Right hindlimb (tissue), 1 donor: ENCODE results near the gene GRIN1.

ENCODE experiments used
- DNase-seq: peaks from one replicate; pipeline ENCODE4 v3.0.0-alpha.2; 2018

GRIN1 gene

DNA sequence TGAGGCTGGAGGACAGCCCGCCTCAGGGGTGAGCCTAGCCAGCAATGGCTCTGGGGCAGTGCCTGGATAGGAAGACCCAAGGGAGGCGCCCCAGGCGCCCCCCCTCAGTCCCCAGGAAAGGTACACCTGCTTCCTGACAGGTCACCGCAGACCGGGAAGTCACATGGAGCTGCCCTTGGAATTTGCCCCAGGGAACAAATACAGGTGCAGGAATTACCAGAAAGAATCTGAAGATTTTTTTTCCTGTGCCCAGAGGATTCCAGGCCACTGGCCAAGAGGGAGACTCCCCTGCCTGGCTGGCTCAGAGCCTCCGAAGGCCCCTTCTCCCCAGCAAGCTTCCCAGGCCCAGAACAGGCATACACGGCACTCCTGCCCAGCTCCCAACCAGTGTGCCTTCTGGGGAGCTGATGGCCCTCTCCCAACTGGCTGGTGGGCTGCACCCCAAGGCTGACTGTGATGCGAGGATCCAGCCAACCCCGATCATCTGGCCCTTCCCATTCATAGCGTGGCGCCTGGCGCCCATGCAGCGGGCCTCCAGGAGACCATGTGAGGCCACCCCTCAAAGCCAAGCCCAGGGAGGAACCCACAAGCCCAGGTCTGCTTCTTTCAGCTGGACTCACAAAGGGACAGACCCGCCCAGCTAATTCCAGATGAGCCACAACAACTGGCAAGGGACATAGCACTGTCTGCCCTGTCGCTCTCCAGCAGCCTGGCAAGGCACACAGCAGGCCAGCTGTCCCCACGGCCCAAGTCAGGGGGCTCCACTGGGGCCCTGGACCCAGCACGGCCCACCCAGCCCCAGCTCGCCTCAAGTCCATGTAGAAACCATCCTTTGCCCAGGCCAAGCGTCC, 59.3 kb downstream of the GRIN1 start:
- no peak for DNase-seq

DNA sequence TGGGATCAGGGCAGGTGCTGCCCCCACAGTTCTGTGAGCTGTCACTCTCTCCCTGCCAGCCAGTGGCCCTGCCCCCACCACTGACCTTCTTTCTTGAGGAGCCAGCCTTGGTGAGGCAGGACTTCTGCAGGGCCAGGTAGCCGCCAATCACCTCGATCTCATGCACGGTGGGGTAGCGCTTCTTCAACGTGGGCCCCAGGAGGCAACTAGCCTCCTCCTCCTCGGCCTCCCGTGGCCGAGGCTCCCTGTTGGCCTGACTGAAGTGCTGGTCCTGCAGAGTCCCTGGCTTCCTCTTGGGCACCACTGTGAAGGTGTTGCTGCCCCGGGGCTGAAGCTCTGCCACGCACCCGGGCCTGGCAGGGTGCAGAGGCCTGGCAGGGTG, 59.9 kb downstream of the GRIN1 start:
- no peak for DNase-seq

GRCh38 chr9:137199411-137200121, 60.6 kb downstream of the GRIN1 start:
- no peak for DNase-seq

- peak; percentile 99 for DNase-seq
These were observed 61.6 kb downstream of the GRIN1 start, which contains the start of gene TPRN for GRCh38 chr9:137200311-137201204. TSS of gene TPRN (minus strand) at chr9:137200741. CDS start at chr9:137200711, 30 bp downstream.

- no peak for DNase-seq
These were observed 62.4 kb downstream of the GRIN1 start for GRCh38 chr9:137201205-137201868.

DNA sequence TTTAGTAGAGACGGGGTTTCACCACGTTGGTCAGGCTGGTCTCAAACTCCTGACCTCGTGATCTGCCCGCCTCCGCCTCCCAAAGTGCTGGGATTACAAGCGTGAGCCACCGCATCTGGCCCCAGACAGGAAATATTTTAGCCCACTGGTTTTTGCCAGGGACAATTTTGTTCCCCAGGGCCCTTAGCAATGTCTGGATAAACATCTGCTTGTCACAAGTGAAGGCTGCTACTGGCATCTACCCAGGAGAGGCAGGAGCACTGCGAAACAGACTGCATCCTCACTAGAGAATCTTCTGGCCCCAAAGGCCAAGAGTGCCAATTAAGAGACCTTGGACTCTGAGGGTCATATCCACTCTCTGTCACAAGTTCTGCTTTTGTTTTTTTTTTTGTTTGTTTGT, 64.0 kb downstream of the GRIN1 start:
- DNase-seq = no peak

DNA sequence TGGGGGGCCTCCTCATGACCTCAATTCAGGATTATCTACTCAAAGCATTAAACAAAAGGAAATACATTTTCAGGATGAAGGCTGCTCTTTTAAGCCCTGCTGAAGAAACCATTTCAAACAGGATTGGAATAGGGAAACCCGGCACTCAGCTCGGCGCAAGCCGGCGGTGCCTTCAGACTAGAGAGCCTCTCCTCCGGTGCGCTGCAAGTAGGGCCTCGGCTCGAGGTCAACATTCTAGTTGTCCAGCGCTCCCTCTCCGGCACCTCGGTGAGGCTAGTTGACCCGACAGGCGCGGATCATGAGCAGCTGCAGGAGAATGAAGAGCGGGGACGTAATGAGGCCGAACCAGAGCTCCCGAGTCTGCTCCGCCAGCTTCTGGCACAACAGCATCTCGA, 65.8 kb downstream of the GRIN1 start:
- DNase-seq = no peak

DNA sequence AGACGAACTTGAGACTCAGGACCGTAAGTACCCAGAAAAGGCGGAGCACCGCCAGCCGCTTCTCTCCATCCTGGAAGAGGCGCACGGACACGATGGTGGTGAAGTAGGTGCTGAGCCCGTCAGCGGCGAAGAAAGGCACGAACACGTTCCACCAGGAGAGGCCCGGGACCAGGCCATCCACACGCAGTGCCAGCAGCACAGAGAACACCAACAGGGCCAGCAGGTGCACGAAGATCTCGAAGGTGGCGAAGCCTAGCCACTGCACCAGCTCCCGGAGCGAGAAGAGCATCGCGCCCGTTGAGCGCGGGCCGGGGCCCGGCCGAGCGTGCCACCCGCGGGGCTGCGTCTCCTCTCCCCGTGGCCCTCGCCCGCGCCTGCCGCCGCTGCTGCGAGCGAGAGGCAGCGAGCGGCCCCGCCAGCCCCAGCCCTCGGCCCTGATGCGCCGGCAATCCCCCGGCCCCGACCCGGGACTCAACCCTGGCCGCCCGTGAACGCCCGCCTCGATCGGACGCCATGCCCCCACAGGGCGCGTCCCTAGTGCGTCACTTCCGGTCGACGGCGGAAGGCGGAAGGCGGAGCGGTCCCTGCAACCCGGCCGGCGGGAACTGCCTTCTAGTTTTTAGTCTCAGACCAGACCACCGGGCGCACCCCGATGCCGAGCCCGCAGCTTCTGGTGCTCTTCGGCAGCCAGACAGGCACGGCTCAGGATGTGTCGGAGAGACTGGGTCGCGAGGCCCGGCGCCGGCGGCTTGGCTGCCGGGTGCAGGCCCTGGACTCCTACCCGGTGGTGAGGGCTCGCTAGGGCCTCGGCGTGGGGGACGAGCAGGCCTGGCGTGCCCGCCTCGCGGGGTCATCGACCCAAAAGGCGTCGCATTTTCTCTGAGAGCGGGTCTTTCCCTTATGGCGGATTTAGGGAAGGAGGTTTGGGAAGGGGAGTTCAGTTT, 66.4 kb downstream of the GRIN1 start, which contains the start of the genes NDOR1 and TMEM203:
TSS of gene NDOR1 (plus strand) at position 575 of the 944 bp plus-strand sequence. CDS start at position 653, 78 bp downstream.
TSS of gene TMEM203 (minus strand) at position 523 of the 944 bp plus-strand sequence. CDS start at position 289, 234 bp downstream.
- peak; percentile 93 for DNase-seq

DNA sequence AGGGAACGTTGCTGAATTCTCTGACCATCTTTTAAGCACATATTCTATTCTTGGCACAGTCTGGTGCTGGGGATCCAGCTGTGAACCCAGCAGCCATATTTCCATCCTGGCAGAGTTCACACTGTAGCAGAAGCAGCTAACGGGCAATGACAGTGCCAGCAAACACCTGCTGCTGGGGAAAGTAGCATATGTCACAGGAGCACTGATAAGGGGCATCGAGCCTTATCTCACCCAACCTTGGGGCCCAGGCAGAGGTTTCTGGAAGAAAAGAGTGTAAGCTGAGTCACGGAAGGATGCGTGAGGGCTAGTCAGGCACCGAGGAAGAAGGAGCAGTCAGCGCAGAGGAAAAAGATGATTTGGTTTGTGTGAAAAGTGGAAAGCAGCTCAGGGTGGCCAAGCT, 67.6 kb downstream of the GRIN1 start:
- no peak for DNase-seq

DNA sequence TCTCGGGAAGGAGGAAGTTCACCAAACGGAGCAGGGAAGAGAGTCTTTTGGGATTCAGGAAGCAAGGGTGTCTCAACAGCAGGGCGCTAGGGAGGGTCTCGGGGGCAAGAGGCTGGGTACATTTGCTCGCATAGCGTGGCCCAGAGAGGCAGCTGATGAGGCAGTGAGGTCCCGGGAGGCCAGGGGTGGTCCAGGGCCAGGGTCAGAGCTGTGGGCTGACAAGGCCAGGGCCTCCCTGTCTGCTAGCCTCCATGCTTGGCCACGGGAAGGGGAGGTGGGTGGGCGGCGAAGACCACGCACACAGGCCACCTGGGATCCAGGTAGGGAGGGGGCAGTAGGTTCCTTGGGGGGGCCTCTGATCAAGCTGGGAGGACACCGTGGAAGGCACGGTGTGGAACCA, 72.6 kb downstream of the GRIN1 start:
- no peak for DNase-seq

DNA sequence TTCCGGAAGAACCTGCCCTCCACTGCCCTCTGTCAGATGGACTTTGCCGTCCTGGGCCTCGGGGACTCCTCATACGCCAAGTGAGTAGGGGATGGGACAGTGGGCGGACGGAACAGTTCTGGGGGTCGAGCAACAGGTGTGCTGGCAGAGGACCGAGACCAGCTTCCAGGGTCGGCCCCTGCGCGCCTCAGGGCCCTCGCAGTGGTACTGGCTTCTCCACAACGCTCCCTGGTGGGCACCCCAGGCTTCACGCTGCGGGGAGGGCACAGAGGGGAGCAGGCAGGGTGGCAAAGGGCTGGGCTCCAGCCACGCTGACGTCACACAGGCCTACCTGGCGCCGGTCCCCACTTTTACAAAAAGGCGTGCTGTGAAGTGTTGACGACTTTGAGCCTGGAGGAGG, 73.6 kb downstream of the GRIN1 start:
- no peak for DNase-seq

GRCh38 chr9:137213160-137214060, 74.5 kb downstream of the GRIN1 start:
- DNase-seq = no peak

DNA sequence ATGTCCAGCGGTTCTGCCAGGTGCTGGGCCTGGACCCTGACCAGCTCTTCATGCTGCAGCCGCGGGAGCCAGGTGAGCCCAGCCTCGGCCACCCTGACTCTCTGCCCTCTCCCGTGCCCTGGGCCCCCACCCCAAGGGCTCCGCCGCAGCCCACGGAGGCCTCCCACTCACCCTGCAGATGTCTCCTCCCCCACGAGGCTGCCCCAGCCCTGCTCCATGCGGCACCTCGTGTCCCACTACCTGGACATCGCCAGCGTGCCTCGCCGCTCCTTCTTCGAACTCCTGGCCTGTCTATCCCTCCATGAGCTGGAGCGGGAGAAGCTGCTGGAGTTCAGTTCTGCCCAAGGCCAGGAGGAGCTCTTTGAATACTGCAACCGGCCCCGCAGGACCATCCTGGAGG, 75.7 kb downstream of the GRIN1 start:
- DNase-seq = no peak

- DNase-seq = no peak
These were observed 76.4 kb downstream of the GRIN1 start for GRCh38 chr9:137215196-137215986.

DNA sequence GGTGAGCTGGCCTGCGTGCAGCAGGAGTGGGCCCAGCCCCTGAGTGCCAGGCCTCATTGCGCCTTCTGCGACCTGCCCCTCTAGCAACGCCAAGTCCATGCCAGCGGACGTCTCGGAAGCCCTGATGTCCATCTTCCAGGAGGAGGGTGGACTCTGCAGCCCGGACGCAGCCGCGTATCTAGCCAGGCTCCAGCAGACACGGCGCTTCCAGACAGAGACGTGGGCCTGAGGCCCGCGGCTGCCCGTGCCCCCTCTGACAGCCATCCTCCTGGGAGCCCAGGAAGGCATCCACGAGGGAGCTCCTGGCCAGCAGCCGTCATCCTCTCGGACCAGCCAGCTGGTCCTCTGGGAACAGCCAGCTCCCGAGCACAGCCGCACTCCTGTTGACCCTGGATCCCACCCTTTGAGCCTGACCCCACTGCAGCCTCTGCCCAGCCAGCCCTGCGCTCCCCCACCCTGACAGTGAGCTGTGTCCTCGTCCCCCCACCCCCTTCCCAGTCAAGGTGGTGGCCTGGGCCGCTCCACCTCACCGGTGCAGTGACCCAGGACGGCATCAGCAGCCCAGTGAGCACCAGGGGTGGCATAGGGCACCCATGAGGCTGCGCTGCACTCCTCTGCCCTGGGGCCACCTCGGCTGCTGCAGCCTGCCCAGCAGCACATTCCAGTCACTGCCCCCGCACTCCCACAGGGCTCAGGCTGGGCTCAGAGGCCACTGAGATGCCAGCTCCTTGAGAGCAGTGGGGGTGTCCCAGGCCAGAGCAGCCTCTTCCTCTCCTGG, 77.4 kb downstream of the GRIN1 start:
- no peak for DNase-seq

GRCh38 chr9:137217276-137218211, 78.6 kb downstream of the GRIN1 start:
- DNase-seq = no peak

DNA sequence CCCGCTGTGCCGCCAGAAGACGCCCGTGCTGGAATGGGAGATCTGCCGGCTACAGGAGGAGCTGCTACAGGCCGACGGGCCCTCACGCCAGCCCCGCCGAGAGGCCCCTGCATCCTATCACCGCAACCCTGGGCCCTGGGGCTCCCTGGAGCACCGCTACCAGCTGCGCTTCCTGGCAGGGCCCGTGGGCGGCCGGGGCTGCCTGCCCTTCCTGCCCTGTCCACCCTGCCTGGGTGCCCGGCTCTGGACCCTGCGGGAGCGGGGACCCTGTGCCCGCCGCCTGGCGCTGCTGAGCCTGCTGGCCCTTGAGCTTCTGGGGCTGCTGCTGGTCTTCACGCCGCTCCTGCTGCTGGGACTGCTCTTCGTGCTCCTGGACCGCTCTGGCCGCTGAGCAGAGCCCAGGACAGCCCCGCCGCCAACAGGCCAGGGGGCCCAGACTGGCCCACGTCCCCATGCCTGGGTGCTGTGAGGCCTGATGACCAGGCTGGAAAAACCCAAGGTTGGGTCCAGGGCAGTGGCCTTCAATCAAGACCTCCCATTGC, 79.3 kb downstream of the GRIN1 start:
- no peak for DNase-seq
